C1 segment of cervical spinal cord (tissue), 14 donors: Measurements from ENCODE around the gene FLT1.

Experiments
- DNase-seq, 14 donors: peaks; one replicate each; lab custom pipeline; 2025; lab: John Stamatoyannopoulos, UW

Gene FLT1

DNA sequence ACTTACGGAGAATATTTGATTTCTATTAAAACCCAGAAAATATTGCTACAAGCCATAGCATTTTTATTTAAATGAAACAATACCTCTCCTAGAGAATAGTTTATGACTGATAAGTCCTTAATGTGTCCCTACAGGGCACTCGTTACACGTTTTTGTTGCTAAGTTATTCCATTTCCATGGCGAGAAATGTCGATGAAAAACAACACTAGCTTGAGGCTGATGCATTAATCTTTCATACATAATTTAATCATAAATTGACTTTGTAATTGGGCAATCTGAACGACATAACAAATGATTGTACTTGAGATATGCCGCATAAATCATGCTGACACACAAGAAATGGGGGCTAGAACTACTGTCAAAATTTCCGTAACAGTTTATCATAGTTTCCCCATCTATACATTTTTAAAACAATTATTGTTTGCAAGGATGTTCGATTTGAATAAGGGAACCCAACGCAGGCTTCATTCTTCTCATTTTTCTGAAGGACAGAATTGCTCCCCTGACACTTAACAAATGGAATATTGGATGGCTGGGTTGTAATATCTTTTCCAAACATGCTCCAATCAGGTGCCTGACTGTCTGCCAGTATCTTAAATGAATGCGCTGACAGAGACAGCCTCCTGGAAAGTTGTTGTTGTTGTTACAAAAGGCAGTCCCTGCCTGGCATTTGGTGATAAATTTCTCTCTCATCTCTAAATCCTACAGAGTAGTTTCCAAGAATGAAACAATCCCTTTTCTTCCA is 61.9 kb downstream of the FLT1 start:
- DNase-seq: no peak

- DNase-seq: no peak
Measured at GRCh38 chr13:28429685-28430290, 65.1 kb downstream of the FLT1 start.

GRCh38 chr13:28429096-28429495 is 65.8 kb downstream of the FLT1 start:
- no peak for DNase-seq

GRCh38 chr13:28426381-28426780 is 68.5 kb downstream of the FLT1 start:
- no peak for DNase-seq

GRCh38 chr13:28425793-28426192 is 69.1 kb downstream of the FLT1 start:
- no peak for DNase-seq

- no peak for DNase-seq
Measured at GRCh38 chr13:28424541-28424940, 70.4 kb downstream of the FLT1 start.

GRCh38 chr13:28423010-28423409 is 71.9 kb downstream of the FLT1 start:
- peak in 10 of 14 donors; percentile 8 to 54 (median 21) for DNase-seq

DNA sequence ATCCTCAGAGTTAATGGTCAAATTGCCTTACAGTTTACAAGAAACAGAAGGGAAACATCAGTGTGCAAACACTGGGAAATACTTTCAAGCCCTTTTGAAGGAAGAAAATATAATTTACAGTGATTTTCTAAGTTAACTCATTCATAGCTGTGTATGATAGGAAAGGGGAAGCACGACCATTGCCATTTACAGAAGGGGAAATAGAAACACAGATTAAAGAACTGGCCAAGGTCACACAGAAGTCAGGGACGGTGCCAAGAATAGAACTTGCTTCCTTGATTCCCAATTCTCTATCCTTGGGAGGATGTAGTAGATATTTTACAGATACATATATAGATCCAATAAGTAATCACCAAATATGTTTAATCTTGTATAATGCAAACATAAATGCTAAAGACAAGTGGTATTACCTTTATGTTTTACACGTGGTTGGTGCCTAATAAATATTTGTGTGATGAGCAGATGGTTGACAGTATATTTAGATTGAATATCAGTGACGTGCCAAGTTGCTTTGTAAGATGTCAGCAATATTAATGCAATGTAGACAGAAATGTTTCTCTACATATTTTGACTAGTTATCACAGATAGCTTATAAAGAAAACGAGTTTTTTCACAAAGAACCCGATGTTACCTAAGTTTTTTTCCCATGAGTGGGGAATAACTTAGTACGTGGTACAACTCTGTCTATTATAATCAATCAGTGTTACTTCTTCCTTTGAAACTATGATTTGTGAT is 73.1 kb downstream of the FLT1 start:
- DNase-seq: no peak

- DNase-seq: no peak
Measured at GRCh38 chr13:28420704-28421103, 74.2 kb downstream of the FLT1 start.

- no peak for DNase-seq
Measured at GRCh38 chr13:28415994-28416421, 78.9 kb downstream of the FLT1 start.

DNA sequence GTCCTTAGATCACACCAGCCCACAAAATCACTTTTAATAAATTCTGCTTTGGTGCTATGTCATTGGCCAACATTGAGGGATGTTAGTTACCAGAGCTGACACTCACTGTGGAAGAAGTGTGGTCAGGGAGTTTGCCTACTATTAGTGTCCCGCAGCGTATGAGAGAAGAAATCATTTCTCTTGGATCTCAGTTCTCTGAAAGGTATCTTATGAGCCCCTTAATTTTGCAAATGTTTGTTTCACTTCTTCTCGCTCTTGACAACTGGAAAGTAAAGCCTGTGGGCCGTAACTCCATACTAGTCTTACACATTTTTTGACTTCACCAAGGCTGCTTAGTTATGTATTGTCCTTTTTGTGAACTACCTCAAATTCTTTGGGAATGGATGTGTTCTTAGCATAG is 80.9 kb downstream of the FLT1 start:
- DNase-seq: no peak

DNA sequence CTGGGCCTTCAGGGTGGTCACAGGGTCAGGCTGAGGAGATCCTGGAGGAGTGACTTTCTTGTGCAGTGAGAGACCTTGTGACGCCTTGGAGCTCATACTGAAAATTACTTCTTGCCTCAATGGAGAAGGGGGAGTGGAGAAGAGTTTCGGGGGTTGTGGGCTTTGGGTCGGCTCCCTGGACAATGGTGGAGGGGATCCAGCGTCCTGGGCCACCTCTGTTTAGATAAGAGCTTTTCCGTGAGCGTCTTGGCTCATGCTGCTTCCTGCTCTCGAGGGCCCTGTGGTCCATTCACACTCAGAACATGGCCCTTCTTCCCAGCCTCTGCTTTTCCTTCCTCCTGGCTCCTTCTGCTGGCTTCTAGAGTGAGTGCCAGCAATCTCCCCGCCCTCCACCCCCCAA is 81.9 kb downstream of the FLT1 start:
- no peak for DNase-seq

GRCh38 chr13:28411831-28412353 is 83.0 kb downstream of the FLT1 start:
- no peak for DNase-seq

GRCh38 chr13:28410096-28410495 is 84.8 kb downstream of the FLT1 start:
- DNase-seq: no peak

DNA sequence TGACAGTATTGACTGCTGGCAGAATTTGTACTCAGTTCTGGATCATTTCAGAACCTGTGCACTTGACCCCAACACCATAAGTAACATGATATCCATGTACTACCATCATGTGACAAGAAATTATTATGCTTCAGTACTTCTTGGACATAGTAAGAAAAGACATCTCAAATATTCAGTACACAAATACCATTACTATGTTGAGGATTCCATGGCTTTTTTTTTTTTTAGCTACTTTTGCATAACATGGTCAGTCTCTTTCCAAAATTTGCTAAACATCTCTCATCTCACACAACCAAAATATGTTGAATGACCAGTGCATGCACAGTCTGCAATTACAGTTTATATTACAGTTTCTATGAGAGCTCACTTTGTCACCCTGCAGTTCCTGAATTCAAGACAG is 85.3 kb downstream of the FLT1 start:
- DNase-seq: no peak

DNA sequence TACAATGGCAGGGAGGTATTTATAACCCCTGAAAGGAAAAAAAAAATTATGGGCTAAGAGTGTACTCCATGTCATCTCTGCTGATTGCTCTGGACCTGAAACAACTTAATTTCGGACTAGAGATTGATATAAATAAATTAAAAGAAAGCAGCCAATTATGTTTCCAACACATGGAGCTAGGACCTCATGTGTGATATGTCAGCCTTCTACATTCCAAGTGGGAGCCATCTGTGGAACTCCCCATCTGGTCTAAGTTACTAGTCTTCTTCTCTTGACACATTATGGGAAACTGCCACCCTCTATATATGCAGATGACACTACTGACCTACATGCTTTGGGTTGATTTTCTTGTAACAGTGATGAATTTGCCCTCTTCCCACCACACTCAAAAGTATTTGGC is 86.1 kb downstream of the FLT1 start:
- DNase-seq: no peak

DNA sequence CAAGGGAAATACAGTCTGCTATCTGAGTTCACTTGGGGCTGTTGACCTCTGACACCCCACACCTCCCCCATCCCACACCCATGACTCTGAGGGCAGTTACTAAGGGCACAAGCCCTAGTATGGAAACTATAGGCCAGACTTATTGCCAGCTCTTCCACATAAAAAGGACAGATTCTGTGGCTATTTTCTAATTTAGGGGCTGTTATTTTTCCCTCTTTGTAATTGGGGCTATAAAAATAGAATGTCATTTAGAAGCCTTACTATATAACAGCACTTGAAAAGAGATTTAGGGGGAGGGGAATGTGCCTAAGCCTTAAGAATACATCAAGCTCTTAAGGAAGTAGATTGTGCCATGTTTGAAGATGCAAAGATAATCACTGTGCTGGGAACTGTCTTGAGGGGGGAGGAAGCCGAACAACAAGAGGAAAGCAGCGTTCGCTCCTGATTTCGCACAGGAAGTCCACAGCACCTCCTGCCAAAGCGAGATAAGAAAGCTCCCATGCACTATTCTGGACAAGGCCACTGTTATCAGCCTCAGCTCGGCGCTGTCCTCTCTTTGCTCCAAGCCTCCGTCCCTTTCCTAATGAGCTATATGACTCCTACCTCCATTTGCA is 86.6 kb downstream of the FLT1 start:
- DNase-seq: no peak

DNA sequence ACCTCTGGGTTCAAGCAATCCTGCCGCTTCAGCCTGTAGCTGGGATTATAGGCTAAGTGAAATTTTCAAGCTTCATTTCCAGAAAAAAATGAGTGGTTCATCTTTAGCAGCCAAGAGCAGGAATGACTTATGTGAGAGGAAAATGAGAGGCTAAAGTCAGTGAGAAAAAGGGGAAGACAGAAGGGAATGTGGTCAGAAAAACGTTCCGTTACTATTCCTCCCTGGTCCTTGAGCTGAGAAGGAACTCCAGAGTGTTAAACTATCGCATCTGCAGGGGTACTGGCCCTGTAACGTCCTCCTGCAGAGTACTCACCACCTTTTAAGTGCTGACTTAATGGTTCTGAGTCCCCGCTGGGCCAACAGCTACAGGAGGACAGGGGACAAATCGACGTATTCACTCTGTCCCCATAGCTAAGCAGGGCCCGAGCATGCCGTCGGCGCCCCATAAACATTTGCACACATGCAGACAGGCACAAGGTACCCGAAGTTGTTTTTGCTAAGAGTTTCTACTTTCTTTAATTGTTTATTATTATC is 88.1 kb downstream of the FLT1 start:
- no peak for DNase-seq

- no peak for DNase-seq
Measured at GRCh38 chr13:28402057-28402381, 92.9 kb downstream of the FLT1 start.

GRCh38 chr13:28401303-28402056 is 93.4 kb downstream of the FLT1 start:
- no peak for DNase-seq

- no peak for DNase-seq
Measured at GRCh38 chr13:28396053-28396452, 98.9 kb downstream of the FLT1 start.
